K562 (cell line): ENCODE measurements around the gene CHAD.

Experiments used
- GTF2F1 ChIP-seq: IDR thresholded peaks from 2 replicates; pipeline ENCODE4 v1.6.1; 2011; ENCODE audit warnings: low read depth, low read length, improper control_type of control experiment
- SMARCA5 ChIP-seq: fragments of 450-650 bp; IDR thresholded peaks from 2 replicates; pipeline ENCODE4 v1.6.1; 2016
- TF ChIP-seq, protein P1 (sequence below): fragments of 250-450 bp; sonication (Bioruptor Pico); IDR thresholded peaks from 2 replicates; pipeline ENCODE4 v1.8.0; 2021; ENCODE audit warnings: borderline replicate concordance, mild to moderate bottlenecking, moderate library complexity; ENCODE audit not compliant: poor library complexity, severe bottlenecking
- TF ChIP-seq, protein P2 (sequence below): sonication (generic); formaldehyde crosslinking; IDR thresholded peaks from 2 replicates; pipeline ENCODE4 v1.8.1; 2022; ENCODE audit warnings: missing genetic modification reagents
- TF ChIP-seq, protein P3 (sequence below), 3 experiments: IDR thresholded peaks in 2 of 3; conservative IDR thresholded peaks in 1 of 3; 2 replicates each; pipeline ENCODE4 v1.5.1; 2011 to 2012; ENCODE audit warnings: low read length in 3 of 3, mild to moderate bottlenecking in 3 of 3, control low read depth in 2 of 3, improper control_type of control experiment in 1 of 3, inconsistent platforms in 1 of 3, low read depth in 1 of 3, mixed read lengths in 1 of 3, moderate library complexity in 1 of 3; ENCODE audit not compliant: insufficient read depth in 2 of 3
- TF ChIP-seq, protein P4 (sequence below), 2 experiments: IDR thresholded peaks; 2 replicates each; pipeline ENCODE4 v1.6.1; 2011; ENCODE audit warnings: borderline replicate concordance in 1 of 2, control low read depth in 1 of 2, low read depth in 1 of 2, low read length in 1 of 2, mild to moderate bottlenecking in 1 of 2, mixed read lengths in 1 of 2, moderate library complexity in 1 of 2; ENCODE audit not compliant: insufficient read depth in 1 of 2, insufficient read length in 1 of 2, poor library complexity in 1 of 2, severe bottlenecking in 1 of 2; ENCODE audit errors: extremely low read depth in 1 of 2

DNA sequence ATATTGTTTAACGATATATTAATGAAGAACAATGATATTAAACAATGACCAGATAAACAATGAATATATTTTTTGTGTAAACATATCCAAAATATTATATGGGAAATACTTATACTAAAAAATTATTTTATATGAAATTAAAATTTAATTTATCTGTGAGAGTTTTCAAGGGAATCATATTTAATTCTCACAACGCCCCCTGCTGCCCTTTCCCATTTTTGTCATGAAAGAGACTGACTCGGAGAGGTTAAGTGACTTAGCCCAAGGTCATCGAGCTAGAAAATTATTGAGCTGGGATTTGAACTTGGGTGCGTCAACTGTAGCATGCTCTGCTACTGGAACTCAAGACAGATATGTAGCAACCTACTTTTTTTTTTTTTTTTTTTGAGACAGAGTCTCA, 32.4 kb upstream of the CHAD start:
- no peak for TF ChIP-seq SMARCA5
- TF ChIP-seq GTF2F1: no peak
- TF ChIP-seq, protein P1, sequence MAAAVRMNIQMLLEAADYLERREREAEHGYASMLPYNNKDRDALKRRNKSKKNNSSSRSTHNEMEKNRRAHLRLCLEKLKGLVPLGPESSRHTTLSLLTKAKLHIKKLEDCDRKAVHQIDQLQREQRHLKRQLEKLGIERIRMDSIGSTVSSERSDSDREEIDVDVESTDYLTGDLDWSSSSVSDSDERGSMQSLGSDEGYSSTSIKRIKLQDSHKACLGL (CRISPR knock-in tag): no peak
- TF ChIP-seq, protein P2, sequence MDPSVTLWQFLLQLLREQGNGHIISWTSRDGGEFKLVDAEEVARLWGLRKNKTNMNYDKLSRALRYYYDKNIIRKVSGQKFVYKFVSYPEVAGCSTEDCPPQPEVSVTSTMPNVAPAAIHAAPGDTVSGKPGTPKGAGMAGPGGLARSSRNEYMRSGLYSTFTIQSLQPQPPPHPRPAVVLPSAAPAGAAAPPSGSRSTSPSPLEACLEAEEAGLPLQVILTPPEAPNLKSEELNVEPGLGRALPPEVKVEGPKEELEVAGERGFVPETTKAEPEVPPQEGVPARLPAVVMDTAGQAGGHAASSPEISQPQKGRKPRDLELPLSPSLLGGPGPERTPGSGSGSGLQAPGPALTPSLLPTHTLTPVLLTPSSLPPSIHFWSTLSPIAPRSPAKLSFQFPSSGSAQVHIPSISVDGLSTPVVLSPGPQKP (CRISPR knock-in tag): no peak
- TF ChIP-seq, protein P3, sequence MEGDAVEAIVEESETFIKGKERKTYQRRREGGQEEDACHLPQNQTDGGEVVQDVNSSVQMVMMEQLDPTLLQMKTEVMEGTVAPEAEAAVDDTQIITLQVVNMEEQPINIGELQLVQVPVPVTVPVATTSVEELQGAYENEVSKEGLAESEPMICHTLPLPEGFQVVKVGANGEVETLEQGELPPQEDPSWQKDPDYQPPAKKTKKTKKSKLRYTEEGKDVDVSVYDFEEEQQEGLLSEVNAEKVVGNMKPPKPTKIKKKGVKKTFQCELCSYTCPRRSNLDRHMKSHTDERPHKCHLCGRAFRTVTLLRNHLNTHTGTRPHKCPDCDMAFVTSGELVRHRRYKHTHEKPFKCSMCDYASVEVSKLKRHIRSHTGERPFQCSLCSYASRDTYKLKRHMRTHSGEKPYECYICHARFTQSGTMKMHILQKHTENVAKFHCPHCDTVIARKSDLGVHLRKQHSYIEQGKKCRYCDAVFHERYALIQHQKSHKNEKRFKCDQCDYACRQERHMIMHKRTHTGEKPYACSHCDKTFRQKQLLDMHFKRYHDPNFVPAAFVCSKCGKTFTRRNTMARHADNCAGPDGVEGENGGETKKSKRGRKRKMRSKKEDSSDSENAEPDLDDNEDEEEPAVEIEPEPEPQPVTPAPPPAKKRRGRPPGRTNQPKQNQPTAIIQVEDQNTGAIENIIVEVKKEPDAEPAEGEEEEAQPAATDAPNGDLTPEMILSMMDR (IDR thresholded peaks at IDR 0.05 in 2 of 3, conservative IDR thresholded peaks at IDR 0.05 in 1 of 3; ENCODE audit: insufficient read depth in 2 of 3, low read depth in 1 of 3, low read length in 3 of 3): peak; percentile 37 to 64 (median 55); a peak in 5 of 6 replicates
- TF ChIP-seq, protein P4, sequence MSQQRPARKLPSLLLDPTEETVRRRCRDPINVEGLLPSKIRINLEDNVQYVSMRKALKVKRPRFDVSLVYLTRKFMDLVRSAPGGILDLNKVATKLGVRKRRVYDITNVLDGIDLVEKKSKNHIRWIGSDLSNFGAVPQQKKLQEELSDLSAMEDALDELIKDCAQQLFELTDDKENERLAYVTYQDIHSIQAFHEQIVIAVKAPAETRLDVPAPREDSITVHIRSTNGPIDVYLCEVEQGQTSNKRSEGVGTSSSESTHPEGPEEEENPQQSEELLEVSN (IDR thresholded peaks at IDR 0.05; ENCODE audit: borderline replicate concordance in 1 of 2, extremely low read depth in 1 of 2, insufficient read depth in 1 of 2, insufficient read length in 1 of 2, low read depth in 1 of 2, low read length in 1 of 2, poor library complexity in 1 of 2, severe bottlenecking in 1 of 2): no peak
